ENCODE data around the gene MAPK10. TPM values are rescaled to one million over a fixed set of nuclear protein-coding genes. Genes with fewer than 3 reads are reported as not detected.

The MAPK10 gene
- total RNA-seq, 4 donors from 2014 or later, result 1.7 to 8.6 (median 4.4) TPM

DNA sequence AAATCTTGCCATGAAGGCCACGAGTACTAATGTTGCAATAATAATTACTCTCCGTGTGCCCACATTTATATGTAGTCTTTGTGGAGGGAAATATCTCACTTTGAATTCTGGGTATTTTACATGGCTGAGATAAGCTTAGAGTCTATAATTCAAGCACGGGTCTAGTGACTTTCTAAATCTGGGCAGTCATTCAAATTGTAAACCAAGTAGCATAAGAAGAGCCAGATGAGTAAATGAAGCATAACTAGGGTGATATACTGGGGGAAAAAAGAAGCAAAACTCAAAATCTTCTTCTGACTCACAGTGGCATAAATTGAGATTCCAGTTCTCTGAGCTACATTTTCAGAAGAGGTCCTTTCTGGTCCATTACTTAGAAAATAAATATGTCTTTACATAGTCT, 53.0 kb downstream of the MAPK10 start:
- Histone ChIP-seq H3K9me3 (no peaks in the 10 kb centered on the region), H3K27ac (no peak overlapping the region), H3K36me3 (no peaks in the 10 kb centered on the region), H3K27me3 (no peaks in the 10 kb centered on the region), H3K4me1 (peaks cover 5 to 21% (median 7%) of the 10 kb centered on the region in 3 donors), H3K4me3 (no peak overlapping the region)
- 25 to 49% methylated on average over 3 of the region's 3 CpGs for WGBS, 2 donors
- intact Hi-C loops (cut with DNase I), result no loop called here
- DNase-seq, result no peak
- TF ChIP-seq, protein P1, sequence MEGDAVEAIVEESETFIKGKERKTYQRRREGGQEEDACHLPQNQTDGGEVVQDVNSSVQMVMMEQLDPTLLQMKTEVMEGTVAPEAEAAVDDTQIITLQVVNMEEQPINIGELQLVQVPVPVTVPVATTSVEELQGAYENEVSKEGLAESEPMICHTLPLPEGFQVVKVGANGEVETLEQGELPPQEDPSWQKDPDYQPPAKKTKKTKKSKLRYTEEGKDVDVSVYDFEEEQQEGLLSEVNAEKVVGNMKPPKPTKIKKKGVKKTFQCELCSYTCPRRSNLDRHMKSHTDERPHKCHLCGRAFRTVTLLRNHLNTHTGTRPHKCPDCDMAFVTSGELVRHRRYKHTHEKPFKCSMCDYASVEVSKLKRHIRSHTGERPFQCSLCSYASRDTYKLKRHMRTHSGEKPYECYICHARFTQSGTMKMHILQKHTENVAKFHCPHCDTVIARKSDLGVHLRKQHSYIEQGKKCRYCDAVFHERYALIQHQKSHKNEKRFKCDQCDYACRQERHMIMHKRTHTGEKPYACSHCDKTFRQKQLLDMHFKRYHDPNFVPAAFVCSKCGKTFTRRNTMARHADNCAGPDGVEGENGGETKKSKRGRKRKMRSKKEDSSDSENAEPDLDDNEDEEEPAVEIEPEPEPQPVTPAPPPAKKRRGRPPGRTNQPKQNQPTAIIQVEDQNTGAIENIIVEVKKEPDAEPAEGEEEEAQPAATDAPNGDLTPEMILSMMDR (IDR thresholded peaks at IDR 0.05), result no peak
- no peak for TF ChIP-seq POLR2A (IDR thresholded peaks at IDR 0.05)

DNA sequence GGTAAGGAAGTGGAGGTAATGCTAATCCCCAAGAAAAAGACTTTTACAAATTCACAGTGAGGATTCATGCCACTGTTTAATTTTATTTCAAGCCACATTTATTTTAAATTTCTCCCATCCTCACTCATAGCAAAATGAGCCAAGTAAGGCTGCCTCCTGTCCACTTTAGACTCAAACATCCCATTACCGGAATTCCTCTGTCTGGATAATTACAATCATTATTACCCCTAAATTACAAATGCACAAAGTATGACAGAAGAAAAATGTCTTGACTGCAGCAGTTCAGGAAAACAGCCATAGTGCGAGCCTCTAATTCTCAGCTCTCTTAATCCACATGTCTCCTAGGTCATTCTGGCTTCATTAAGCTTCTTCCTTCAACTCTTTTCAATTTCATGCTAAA, 57.0 kb downstream of the MAPK10 start:
- H3K27ac ChIP-seq, result peak overlapping the region in 1 of 4 donors; percentile 2
- intact Hi-C loops (cut with DNase I), result no loop called here
- TF ChIP-seq, protein P1 (IDR thresholded peaks at IDR 0.05), result no peak
- TF ChIP-seq POLR2A (IDR thresholded peaks at IDR 0.05), result no peak
- H3K4me3 ChIP-seq, result no peak overlapping the region
- no peak for DNase-seq
- H3K9me3 ChIP-seq, result no peaks in the 10 kb centered on the region
- H3K36me3 ChIP-seq, result no peaks in the 10 kb centered on the region
- peaks cover 8 to 31% (median 9%) of the 10 kb centered on the region in 3 donors for H3K4me1 ChIP-seq
- WGBS, 2 donors, result 61 to 74% methylated on average over 2 of the region's 2 CpGs
- no peaks in the 10 kb centered on the region for H3K27me3 ChIP-seq

DNA sequence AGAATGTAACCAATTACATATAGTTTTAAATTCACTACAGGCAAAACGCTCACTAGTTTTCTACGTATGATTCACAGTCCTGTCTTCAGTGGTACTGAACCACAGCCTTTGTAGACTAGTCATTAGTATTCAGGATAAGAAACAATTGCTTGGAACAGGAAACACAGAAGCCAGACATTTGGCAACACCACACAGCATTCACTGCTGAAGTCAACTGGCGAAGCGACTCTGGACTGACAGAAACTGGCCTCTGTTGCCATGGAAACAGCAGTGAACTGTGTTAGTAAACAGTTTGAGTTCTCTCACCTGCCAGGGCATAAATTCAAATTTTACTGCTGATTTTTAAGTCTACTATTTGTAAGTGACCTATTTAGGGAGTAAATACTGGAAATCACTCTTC, 57.6 kb downstream of the MAPK10 start:
- H3K4me1 ChIP-seq, result peaks cover 5 to 26% (median 9%) of the 10 kb centered on the region in 3 donors
- intact Hi-C loops (cut with DNase I), result no loop called here
- H3K27me3 ChIP-seq, result no peaks in the 10 kb centered on the region
- peak overlapping the region in 1 of 4 donors; percentile 2 for H3K27ac ChIP-seq
- WGBS, 2 donors, result 10 to 18% methylated on average over 4 of the region's 4 CpGs
- no peaks in the 10 kb centered on the region for H3K9me3 ChIP-seq
- TF ChIP-seq, protein P1 (IDR thresholded peaks at IDR 0.05), result no peak
- no peak for TF ChIP-seq POLR2A (IDR thresholded peaks at IDR 0.05)
- H3K36me3 ChIP-seq, result no peaks in the 10 kb centered on the region
- DNase-seq, result no peak
- H3K4me3 ChIP-seq, result no peak overlapping the region

DNA sequence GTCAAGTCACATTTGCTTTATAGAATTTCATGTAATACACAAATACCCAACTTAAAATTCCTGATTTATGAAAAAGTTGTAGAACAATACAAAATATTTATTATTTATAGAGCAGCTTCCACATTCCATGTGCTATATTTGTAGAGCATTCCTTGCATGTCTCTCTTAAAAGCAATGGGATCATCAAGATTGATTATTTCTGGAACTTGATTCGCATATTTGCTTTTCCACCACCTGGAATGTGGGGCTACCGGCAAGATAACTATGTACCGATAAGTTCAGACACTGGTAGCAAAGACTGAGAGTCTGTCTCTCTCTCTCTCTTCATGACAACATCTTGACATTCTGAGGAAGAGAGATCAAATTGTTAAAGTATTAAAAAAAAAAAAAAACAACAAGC, 59.3 kb downstream of the MAPK10 start:
- no peaks in the 10 kb centered on the region for H3K27me3 ChIP-seq
- no peak overlapping the region for H3K27ac ChIP-seq
- intact Hi-C loops (cut with DNase I), result no loop called here
- H3K9me3 ChIP-seq, result no peaks in the 10 kb centered on the region
- peaks cover 4 to 22% (median 9%) of the 10 kb centered on the region in 3 donors for H3K4me1 ChIP-seq
- no peak overlapping the region for H3K4me3 ChIP-seq
- DNase-seq, result no peak
- H3K36me3 ChIP-seq, result no peaks in the 10 kb centered on the region
- 43 to 72% methylated on average over 3 of the region's 3 CpGs for WGBS, 2 donors
- TF ChIP-seq POLR2A (IDR thresholded peaks at IDR 0.05), result no peak
- TF ChIP-seq, protein P1 (IDR thresholded peaks at IDR 0.05), result no peak

DNA sequence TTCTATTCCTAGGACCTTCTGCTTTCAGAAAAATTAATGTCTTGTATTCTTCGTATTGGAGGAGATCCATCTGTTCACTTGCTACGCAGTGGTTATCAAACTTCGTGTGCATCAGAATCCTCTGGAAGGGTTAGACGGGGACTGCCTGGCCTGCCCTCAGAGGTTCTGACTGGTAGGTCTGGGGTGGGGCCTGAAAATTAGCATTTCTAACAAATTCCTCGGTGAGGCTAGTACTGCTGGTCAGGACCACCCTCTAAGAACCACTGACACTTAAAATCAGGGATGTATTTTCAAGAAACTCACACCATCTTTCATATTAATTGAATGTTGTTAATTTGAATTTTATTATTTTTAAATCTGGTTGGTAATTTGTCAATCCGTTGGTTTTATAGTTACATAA, 63.0 kb downstream of the MAPK10 start:
- H3K27ac ChIP-seq, result no peak overlapping the region
- peaks cover 2 to 12% (median 4%) of the 10 kb centered on the region in 3 donors for H3K4me1 ChIP-seq
- no peak overlapping the region for H3K4me3 ChIP-seq
- H3K27me3 ChIP-seq, result no peaks in the 10 kb centered on the region
- intact Hi-C loops (cut with DNase I), result no loop called here
- WGBS, 2 donors, result 85 to 90% methylated on average over 6 of the region's 6 CpGs
- TF ChIP-seq POLR2A (IDR thresholded peaks at IDR 0.05), result no peak
- TF ChIP-seq, protein P1 (IDR thresholded peaks at IDR 0.05), result no peak
- H3K36me3 ChIP-seq, result no peaks in the 10 kb centered on the region
- no peaks in the 10 kb centered on the region for H3K9me3 ChIP-seq
- no peak for DNase-seq
